Esophagus muscularis mucosa (tissue), 4 donors: Measurements from ENCODE around the gene ELF2. TPM values are rescaled to one million over a fixed set of nuclear protein-coding genes. Genes with fewer than 3 reads are reported as not detected.
"Not testable (repeated sequence)": the region's sequence is repeated elsewhere in the genome, so short reads cannot be mapped to it uniquely, and the experiment has no call there.

Experiments
- DNase-seq: peaks from one replicate; pipeline ENCODE4 v3.0.0-alpha.2; 2017; ENCODE audit errors: extremely low spot score
- H3K27ac ChIP-seq, 4 donors: fragments of 200-600 bp; sonication (generic); replicated peaks in 1 of 4; 1 replicate in 3 of 4; 2 replicates in 1 of 4; pipeline ENCODE4 v1.5.1; 2016 to 2019; ENCODE audit warnings: mild to moderate bottlenecking in 1 of 4
- H3K27me3 ChIP-seq, 4 donors: fragments of 200-600 bp; sonication (generic); one replicate each; pipeline versions ENCODE4 v1.5.1 to v1.6.0; 2016 to 2019
- H3K36me3 ChIP-seq, 4 donors: fragments of 200-600 bp; sonication (generic); one replicate each; pipeline ENCODE4 v1.5.1; 2016 to 2019
- H3K4me1 ChIP-seq, 4 donors: fragments of 200-600 bp; sonication (generic); one replicate each; pipeline ENCODE4 v1.5.1; 2016 to 2019
- H3K4me3 ChIP-seq, 4 donors: fragments of 200-600 bp; sonication (generic); 1 replicate in 2 of 4; 2 replicates in 2 of 4; pipeline ENCODE4 v1.5.1; 2016 to 2019; ENCODE audit warnings: mild to moderate bottlenecking in 4 of 4, moderate library complexity in 1 of 4
- H3K9me3 ChIP-seq, 4 donors: fragments of 200-600 bp; sonication (generic); 1 replicate in 3 of 4; 2 replicates in 1 of 4; pipeline ENCODE4 v1.5.1; 2016 to 2019
- CTCF ChIP-seq, 3 experiments: fragments of 200-600 bp in 2 of 3; fragments of 450-650 bp in 1 of 3; sonication (generic) in 2 of 3; IDR thresholded peaks; one replicate each; pipeline ENCODE4 v1.5.1; 2017 to 2019; ENCODE audit warnings: antibody characterized with exemption in 3 of 3, mild to moderate bottlenecking in 2 of 3, moderate library complexity in 1 of 3
- EP300 ChIP-seq: sonication (generic); formaldehyde crosslinking; IDR thresholded peaks from one replicate; pipeline ENCODE4 v1.6.1; 2017; ENCODE audit warnings: antibody characterized with exemption
- POLR2A ChIP-seq: fragments of 450-650 bp; IDR thresholded peaks from one replicate; pipeline ENCODE4 v1.6.1; 2017; ENCODE audit warnings: antibody characterized with exemption, moderate library complexity, mild to moderate bottlenecking, low read depth
- POLR2AphosphoS5 ChIP-seq, 2 donors: sonication (generic); formaldehyde crosslinking; IDR thresholded peaks; one replicate each; pipeline ENCODE4 v1.6.1; 2017; ENCODE audit warnings: antibody characterized with exemption in 2 of 2
- WGBS: methylation state at CpG from one replicate; pipeline ENCODE4 v1.1.5; 2018; 5-methylcytosine and 5-hydroxymethylcytosine counted together
- intact Hi-C: fragments of 100-400 bp; cut with DNase I; formaldehyde crosslinking; loops from one replicate; pipeline ENCODE4 v1.15.1; 2023
- total RNA-seq, 4 donors: library from RNA; depleted of rRNA; stranded (reverse); fragments of >200 nt; gene quantifications; one replicate each; pipeline versions ENCODE4 v1.1.0 to v1.2.1, GENCODE V29; 2016

ELF2 gene
- total RNA-seq, 4 donors from 2014 or later = 52.3 to 68.5 (median 60.7) TPM

- WGBS = 74% methylated on average over 1 of the region's 1 CpG
- DNase-seq = no peak
- Histone ChIP-seq H3K4me3 (no peak overlapping the region), H3K27me3 (no peaks in the 10 kb centered on the region), H3K9me3 (no peaks in the 10 kb centered on the region), H3K36me3 (no peaks in the 10 kb centered on the region), H3K27ac (no peak overlapping the region), H3K4me1 (peaks cover 39 to 73% (median 67%) of the 10 kb centered on the region in 4 donors)
- intact Hi-C loops = no loop called here
- TF ChIP-seq POLR2A (no peak), EP300 (no peak)
These were observed 12.3 kb downstream of the ELF2 start for GRCh38 chr4:139164731-139165130.

- TF ChIP-seq CTCF (IDR thresholded peaks at IDR 0.05) = no peak
- no peak for TF ChIP-seq POLR2A
- TF ChIP-seq EP300 = no peak
- no peak for TF ChIP-seq POLR2AphosphoS5 (IDR thresholded peaks at IDR 0.05)
These were observed 13.2 kb downstream of the ELF2 start for GRCh38 chr4:139163806-139164206.

GRCh38 chr4:139157977-139158376 lies 19.0 kb downstream of the ELF2 start:
- H3K27me3 ChIP-seq, intact Hi-C loops, H3K4me3 ChIP-seq, H3K36me3 ChIP-seq, H3K9me3 ChIP-seq, H3K27ac ChIP-seq, DNase-seq: not testable (repeated sequence)
- H3K4me1 ChIP-seq = peaks cover 15 to 60% (median 46%) of the 10 kb centered on the region in 4 donors
- 87% methylated on average over 9 of the region's 9 CpGs for WGBS

More at GRCh38 chr4:139163806-139164206, 13.2 kb downstream of the ELF2 start:
- H3K36me3 ChIP-seq = no peaks in the 10 kb centered on the region
- intact Hi-C loops = no loop called here
- peaks cover 45 to 79% (median 67%) of the 10 kb centered on the region in 4 donors for H3K4me1 ChIP-seq
- H3K27ac ChIP-seq = no peak overlapping the region
- no peaks in the 10 kb centered on the region for H3K9me3 ChIP-seq
- no peak for DNase-seq
- WGBS = 84% methylated on average over 2 of the region's 2 CpGs
- no peak overlapping the region for H3K4me3 ChIP-seq
- H3K27me3 ChIP-seq = no peaks in the 10 kb centered on the region

- no peak overlapping the region for H3K27ac ChIP-seq
- no peak for TF ChIP-seq CTCF (IDR thresholded peaks at IDR 0.05)
- TF ChIP-seq POLR2A = no peak
- no peak for TF ChIP-seq POLR2AphosphoS5 (IDR thresholded peaks at IDR 0.05)
- no peak for TF ChIP-seq EP300
- H3K4me3 ChIP-seq = no peak overlapping the region
- H3K9me3 ChIP-seq = no peaks in the 10 kb centered on the region
- WGBS = 92% methylated on average over 5 of the region's 5 CpGs
- no peaks in the 10 kb centered on the region for H3K27me3 ChIP-seq
- peaks cover 0 to 4% (median 0%) of the 10 kb centered on the region in 4 donors for H3K36me3 ChIP-seq
- H3K4me1 ChIP-seq = peaks cover 15 to 60% (median 41%) of the 10 kb centered on the region in 4 donors
- no peak for DNase-seq
- intact Hi-C loops = no loop called here
These were observed 22.0 kb downstream of the ELF2 start for GRCh38 chr4:139154952-139155557.

- intact Hi-C loops = no loop called here
- H3K36me3 ChIP-seq = peaks cover 0 to 4% (median 0%) of the 10 kb centered on the region in 4 donors
- WGBS = 75% methylated on average over 1 of the region's 1 CpG
- no peaks in the 10 kb centered on the region for H3K27me3 ChIP-seq
- H3K27ac ChIP-seq = no peak overlapping the region
- H3K4me3 ChIP-seq = no peak overlapping the region
- H3K9me3 ChIP-seq = no peaks in the 10 kb centered on the region
- TF ChIP-seq POLR2AphosphoS5 (IDR thresholded peaks at IDR 0.05) (no peak), CTCF (IDR thresholded peaks at IDR 0.05) (no peak), POLR2A (no peak)
- no peak for DNase-seq
- H3K4me1 ChIP-seq = peaks cover 11 to 55% (median 39%) of the 10 kb centered on the region in 4 donors
These were observed 22.5 kb downstream of the ELF2 start for GRCh38 chr4:139154538-139154937.

GRCh38 chr4:139154134-139154421 lies 22.9 kb downstream of the ELF2 start:
- 76% methylated on average over 2 of the region's 2 CpGs for WGBS
- intact Hi-C loops = no loop called here

More at GRCh38 chr4:139154134-139154421, 22.9 kb downstream of the ELF2 start:
- Histone ChIP-seq H3K4me3 (no peak overlapping the region), H3K27ac (no peak overlapping the region), H3K9me3 (no peaks in the 10 kb centered on the region), H3K4me1 (peaks cover 6 to 51% (median 36%) of the 10 kb centered on the region in 4 donors), H3K36me3 (peaks cover 0 to 4% (median 0%) of the 10 kb centered on the region in 4 donors), H3K27me3 (no peaks in the 10 kb centered on the region)
- no peak for DNase-seq
- TF ChIP-seq POLR2AphosphoS5 (IDR thresholded peaks at IDR 0.05) = no peak
- TF ChIP-seq CTCF (IDR thresholded peaks at IDR 0.05) = no peak
- TF ChIP-seq POLR2A = no peak
- no peak for TF ChIP-seq EP300
